ENCODE results near the gene NPM1. TPM values are rescaled to one million over a fixed set of nuclear protein-coding genes. Genes with fewer than 3 reads are reported as not detected.

NPM1 gene
- total RNA-seq, 2 donors from 2014 or later = 310 to 501 TPM

DNA sequence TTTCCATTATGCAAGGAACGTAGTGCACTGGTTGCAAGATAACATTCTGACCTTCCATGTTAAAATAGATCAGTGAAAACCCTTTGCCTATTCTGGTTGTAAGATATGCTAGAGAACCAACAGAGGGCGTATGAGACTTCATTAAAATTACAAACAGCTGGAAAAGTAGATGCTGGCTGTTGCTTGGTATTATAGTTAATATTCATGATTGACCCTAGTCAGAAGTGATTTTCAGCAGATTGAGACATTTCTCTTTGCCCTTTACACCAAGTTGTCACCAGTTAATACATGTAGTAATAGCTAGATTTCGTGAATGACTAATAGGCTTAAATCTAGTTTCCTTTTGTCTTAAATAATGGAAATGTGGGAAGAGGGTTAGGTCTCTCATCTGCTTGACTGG lies 18.0 kb downstream of the NPM1 start:
- Histone ChIP-seq H3K36me3 (replicated peaks in 1 of 2; ENCODE audit: insufficient read depth in 1 of 2, low read depth in 2 of 2) (peaks cover 12 to 38% of the 10 kb centered on the region in 2 donors), H3K27me3 (no peaks in the 10 kb centered on the region), H3K27ac (no peak overlapping the region), H3K9me3 (no peaks in the 10 kb centered on the region), H3K4me1 (peaks cover 5% of the 10 kb centered on the region), H3K4me3 (no peak overlapping the region)
- 54 to 64% methylated on average over 3 of the region's 3 CpGs for WGBS, 2 donors
- intact Hi-C loops (cut with DNase I) = no loop called here
- DNase-seq (no peak), ATAC-seq (no peak)
- TF ChIP-seq, protein P1, sequence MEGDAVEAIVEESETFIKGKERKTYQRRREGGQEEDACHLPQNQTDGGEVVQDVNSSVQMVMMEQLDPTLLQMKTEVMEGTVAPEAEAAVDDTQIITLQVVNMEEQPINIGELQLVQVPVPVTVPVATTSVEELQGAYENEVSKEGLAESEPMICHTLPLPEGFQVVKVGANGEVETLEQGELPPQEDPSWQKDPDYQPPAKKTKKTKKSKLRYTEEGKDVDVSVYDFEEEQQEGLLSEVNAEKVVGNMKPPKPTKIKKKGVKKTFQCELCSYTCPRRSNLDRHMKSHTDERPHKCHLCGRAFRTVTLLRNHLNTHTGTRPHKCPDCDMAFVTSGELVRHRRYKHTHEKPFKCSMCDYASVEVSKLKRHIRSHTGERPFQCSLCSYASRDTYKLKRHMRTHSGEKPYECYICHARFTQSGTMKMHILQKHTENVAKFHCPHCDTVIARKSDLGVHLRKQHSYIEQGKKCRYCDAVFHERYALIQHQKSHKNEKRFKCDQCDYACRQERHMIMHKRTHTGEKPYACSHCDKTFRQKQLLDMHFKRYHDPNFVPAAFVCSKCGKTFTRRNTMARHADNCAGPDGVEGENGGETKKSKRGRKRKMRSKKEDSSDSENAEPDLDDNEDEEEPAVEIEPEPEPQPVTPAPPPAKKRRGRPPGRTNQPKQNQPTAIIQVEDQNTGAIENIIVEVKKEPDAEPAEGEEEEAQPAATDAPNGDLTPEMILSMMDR (IDR thresholded peaks at IDR 0.05) = peak in 5 of 7 experiments; percentile 17 to 26 (median 24)
- no peak for TF ChIP-seq POLR2A (IDR thresholded peaks at IDR 0.05)

DNA sequence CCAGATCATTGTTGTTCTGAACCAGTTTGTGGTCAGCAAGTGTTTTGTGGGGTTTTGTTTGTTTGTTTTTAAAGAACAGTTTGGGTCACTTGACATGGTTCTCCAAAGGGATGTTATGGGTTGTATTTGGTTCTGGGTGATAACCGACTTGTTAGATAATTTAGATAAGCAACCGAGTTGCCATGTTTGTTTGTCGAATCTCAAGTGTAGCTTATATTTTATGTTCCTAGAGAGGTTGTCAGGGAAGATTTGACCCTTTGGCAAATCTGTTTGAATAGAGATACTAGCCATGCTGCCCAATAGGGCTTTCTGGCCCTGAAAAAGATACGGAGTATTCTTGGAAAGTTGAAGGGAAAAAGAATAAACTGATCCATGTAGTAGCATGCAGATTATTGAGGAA lies 19.6 kb downstream of the NPM1 start:
- Histone ChIP-seq H3K4me3 (no peak overlapping the region), H3K27me3 (no peaks in the 10 kb centered on the region), H3K36me3 (replicated peaks in 1 of 2; ENCODE audit: insufficient read depth in 1 of 2, low read depth in 2 of 2) (peaks cover 0 to 37% of the 10 kb centered on the region in 2 donors), H3K27ac (no peak overlapping the region), H3K9me3 (no peaks in the 10 kb centered on the region), H3K4me1 (peaks cover 5% of the 10 kb centered on the region)
- intact Hi-C loops (cut with DNase I) = no loop called here
- ATAC-seq (no peak), DNase-seq (no peak)
- WGBS, 2 donors = 52 to 61% methylated on average over 4 of the region's 4 CpGs
- TF ChIP-seq, protein P1 (IDR thresholded peaks at IDR 0.05) = no peak
- TF ChIP-seq POLR2A (IDR thresholded peaks at IDR 0.05) = no peak

GRCh38 chr5:171409164-171410136 lies 21.8 kb downstream of the NPM1 start:
- H3K27ac ChIP-seq = no peak overlapping the region
- ATAC-seq (no peak), DNase-seq (no peak)
- H3K27me3 ChIP-seq = no peaks in the 10 kb centered on the region
- peaks cover 5% of the 10 kb centered on the region for H3K4me1 ChIP-seq
- H3K9me3 ChIP-seq = no peaks in the 10 kb centered on the region
- WGBS, 2 donors = 82 to 88% methylated on average over 7 to 8 of the region's 8 CpGs
- no peak for TF ChIP-seq POLR2A (IDR thresholded peaks at IDR 0.05)
- TF ChIP-seq, protein P1 (IDR thresholded peaks at IDR 0.05) = no peak
- H3K4me3 ChIP-seq = no peak overlapping the region
- peaks cover 0 to 38% of the 10 kb centered on the region in 2 donors for H3K36me3 ChIP-seq (replicated peaks in 1 of 2; ENCODE audit: insufficient read depth in 1 of 2, low read depth in 2 of 2)
- intact Hi-C loops (cut with DNase I) = no loop called here

DNA sequence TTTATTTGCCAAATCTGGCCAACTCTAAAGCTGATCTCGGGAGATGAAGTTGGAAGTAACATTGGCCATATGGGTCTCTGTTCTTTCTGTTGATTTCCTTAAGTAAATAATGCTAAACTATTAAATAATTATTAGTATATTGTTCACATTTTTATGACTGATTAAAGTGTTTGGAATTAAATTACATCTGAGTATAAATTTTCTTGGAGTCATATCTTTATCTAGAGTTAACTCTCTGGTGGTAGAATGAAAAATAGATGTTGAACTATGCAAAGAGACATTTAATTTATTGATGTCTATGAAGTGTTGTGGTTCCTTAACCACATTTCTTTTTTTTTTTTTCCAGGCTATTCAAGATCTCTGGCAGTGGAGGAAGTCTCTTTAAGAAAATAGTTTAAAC lies 22.5 kb downstream of the NPM1 start:
- peaks cover 0 to 35% of the 10 kb centered on the region in 2 donors for H3K36me3 ChIP-seq (replicated peaks in 1 of 2; ENCODE audit: insufficient read depth in 1 of 2, low read depth in 2 of 2)
- ATAC-seq (no peak), DNase-seq (no peak)
- TF ChIP-seq, protein P1 (IDR thresholded peaks at IDR 0.05) = no peak
- no peak for TF ChIP-seq POLR2A (IDR thresholded peaks at IDR 0.05)
- peaks cover 5% of the 10 kb centered on the region for H3K4me1 ChIP-seq
- 27 to 29% methylated on average over 1 of the region's 1 CpG for WGBS, 2 donors
- H3K9me3 ChIP-seq = no peaks in the 10 kb centered on the region
- no peak overlapping the region for H3K27ac ChIP-seq
- H3K27me3 ChIP-seq = no peaks in the 10 kb centered on the region
- intact Hi-C loops (cut with DNase I) = no loop called here
- H3K4me3 ChIP-seq = no peak overlapping the region
